ENCODE data around the gene SHISAL2B.

DNA sequence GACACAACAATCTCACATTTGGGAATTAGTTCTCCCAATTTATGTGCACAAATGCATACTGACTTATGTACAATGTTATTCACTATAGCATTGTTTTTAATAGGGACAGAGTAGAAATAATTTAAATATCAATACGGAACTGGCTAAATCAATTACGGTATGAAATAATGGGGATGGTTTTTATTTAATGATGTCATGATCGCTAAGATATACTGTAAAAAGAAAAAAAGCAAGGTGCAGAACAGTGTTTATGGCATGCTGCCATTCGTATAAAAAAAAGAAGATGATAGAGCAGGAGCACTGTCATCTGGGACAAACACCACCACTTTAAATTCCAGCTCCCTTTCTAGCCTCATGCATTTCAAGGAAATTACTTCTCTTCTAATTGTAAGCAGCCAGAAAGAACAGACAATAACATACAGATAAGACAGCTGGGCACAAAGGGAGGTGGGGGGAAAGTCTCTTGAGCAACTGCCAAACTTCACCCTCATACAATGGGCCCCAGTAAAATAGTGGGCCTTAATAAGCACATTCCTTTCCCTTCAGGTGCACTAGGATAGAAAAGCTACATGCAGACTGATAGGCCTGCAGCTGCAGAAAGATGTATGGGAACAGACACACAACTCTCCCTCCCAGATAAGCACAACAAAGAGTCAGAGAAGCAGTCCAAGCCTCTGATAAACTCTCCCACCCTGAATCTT, 69.8 kb downstream of the SHISAL2B start:
- TF ChIP-seq CTCF (IDR thresholded peaks at IDR 0.05) (no peak), POLR2A (IDR thresholded peaks at IDR 0.05) (no peak), EP300 (IDR thresholded peaks at IDR 0.05) (no peak)
